ENCODE results near the gene RBP4.
"Not testable (repeated sequence)": the region's sequence is repeated elsewhere in the genome, so short reads cannot be mapped to it uniquely, and the experiment has no call there.

DNA sequence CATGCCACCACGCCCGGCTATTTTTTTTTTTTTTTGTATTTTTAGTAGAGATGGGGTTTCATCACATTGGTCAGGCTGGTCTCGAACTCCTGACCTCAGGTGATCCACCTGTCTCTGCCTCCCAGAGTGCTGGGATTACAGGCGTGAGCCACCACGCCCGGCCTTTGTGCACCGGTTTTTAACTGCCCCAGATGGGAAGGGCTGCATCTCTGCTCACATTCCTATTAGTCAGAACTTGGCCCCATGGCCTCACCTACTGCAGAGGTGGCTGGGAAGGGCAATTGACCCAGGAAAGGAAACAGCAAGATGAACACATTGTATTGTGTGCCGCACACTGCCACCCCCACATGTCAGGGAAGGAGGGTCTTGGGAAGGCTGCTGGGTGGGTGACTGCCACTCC, 54.0 kb downstream of the RBP4 start:
- TF ChIP-seq, protein P1, sequence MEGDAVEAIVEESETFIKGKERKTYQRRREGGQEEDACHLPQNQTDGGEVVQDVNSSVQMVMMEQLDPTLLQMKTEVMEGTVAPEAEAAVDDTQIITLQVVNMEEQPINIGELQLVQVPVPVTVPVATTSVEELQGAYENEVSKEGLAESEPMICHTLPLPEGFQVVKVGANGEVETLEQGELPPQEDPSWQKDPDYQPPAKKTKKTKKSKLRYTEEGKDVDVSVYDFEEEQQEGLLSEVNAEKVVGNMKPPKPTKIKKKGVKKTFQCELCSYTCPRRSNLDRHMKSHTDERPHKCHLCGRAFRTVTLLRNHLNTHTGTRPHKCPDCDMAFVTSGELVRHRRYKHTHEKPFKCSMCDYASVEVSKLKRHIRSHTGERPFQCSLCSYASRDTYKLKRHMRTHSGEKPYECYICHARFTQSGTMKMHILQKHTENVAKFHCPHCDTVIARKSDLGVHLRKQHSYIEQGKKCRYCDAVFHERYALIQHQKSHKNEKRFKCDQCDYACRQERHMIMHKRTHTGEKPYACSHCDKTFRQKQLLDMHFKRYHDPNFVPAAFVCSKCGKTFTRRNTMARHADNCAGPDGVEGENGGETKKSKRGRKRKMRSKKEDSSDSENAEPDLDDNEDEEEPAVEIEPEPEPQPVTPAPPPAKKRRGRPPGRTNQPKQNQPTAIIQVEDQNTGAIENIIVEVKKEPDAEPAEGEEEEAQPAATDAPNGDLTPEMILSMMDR (IDR thresholded peaks at IDR 0.05) = not testable (repeated sequence)
- TF ChIP-seq POLR2A (IDR thresholded peaks at IDR 0.05) = not testable (repeated sequence)
